Colonic mucosa (tissue), 4 donors: ENCODE measurements around the gene SH2D1B. TPM values are rescaled to one million over a fixed set of nuclear protein-coding genes. Genes with fewer than 3 reads are reported as not detected.

Experiments used
- DNase-seq: peaks from one replicate; pipeline ENCODE4 v3.0.0-alpha.2; 2020
- H3K27ac ChIP-seq: fragments of 200-600 bp; one replicate; pipeline ENCODE4 v1.8.0; 2021
- H3K27me3 ChIP-seq: fragments of 200-600 bp; one replicate; pipeline ENCODE4 v1.8.0; 2021
- H3K36me3 ChIP-seq: fragments of 200-600 bp; one replicate; pipeline ENCODE4 v1.8.0; 2021
- H3K4me1 ChIP-seq: fragments of 200-600 bp; one replicate; pipeline ENCODE4 v1.8.0; 2021; ENCODE audit warnings: mild to moderate bottlenecking
- H3K4me3 ChIP-seq: fragments of 200-600 bp; one replicate; pipeline ENCODE4 v1.8.0; 2021
- H3K9ac ChIP-seq, 2 donors: one replicate each; pipeline ENCODE4 v1.7.0; 2013; ENCODE audit warnings: control low read depth in 2 of 2, low read depth in 2 of 2, low read length in 2 of 2
- H3K9me3 ChIP-seq: fragments of 200-600 bp; one replicate; pipeline ENCODE4 v1.8.0; 2021
- intact Hi-C: fragments of 100-400 bp; cut with DNase I; formaldehyde crosslinking; loops from one replicate; pipeline ENCODE4 v1.14.1; 2022
- total RNA-seq, 2 donors: library from RNA; stranded (reverse); fragmentation: NEBNext Ultra II Directional in 1 of 2; extraction: Animal tissue kit (Norgen Biotek cat#: 25700) in 1 of 2; gene quantifications; one replicate each; pipeline ENCODE4 v1.2.1, GENCODE V29; 2021
- TF ChIP-seq, protein P1 (sequence below): fragments of 200-600 bp; IDR thresholded peaks from one replicate; pipeline ENCODE4 v1.8.0; 2022; ENCODE audit warnings: antibody characterized with exemption, mild to moderate bottlenecking
- donor health status: healthy.
- donor health status: DM: no; HTN: no; CAD: no.
- donor health status: DM: no; HTN: no; CAD: no.

The SH2D1B gene
- total RNA-seq, 2 donors from 2014 or later: 0.27 to 0.69 TPM

GRCh38 chr1:162372159-162373071 is 39.5 kb downstream of the SH2D1B start:
- H3K27ac ChIP-seq: peak overlapping the region; percentile 19
- H3K4me3 ChIP-seq: no peak overlapping the region
- intact Hi-C loops: no loop called here
- DNase-seq: peak; percentile 84
- H3K36me3 ChIP-seq: no peaks in the 10 kb centered on the region
- TF ChIP-seq, protein P1, sequence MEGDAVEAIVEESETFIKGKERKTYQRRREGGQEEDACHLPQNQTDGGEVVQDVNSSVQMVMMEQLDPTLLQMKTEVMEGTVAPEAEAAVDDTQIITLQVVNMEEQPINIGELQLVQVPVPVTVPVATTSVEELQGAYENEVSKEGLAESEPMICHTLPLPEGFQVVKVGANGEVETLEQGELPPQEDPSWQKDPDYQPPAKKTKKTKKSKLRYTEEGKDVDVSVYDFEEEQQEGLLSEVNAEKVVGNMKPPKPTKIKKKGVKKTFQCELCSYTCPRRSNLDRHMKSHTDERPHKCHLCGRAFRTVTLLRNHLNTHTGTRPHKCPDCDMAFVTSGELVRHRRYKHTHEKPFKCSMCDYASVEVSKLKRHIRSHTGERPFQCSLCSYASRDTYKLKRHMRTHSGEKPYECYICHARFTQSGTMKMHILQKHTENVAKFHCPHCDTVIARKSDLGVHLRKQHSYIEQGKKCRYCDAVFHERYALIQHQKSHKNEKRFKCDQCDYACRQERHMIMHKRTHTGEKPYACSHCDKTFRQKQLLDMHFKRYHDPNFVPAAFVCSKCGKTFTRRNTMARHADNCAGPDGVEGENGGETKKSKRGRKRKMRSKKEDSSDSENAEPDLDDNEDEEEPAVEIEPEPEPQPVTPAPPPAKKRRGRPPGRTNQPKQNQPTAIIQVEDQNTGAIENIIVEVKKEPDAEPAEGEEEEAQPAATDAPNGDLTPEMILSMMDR: no peak
- no peaks in the 10 kb centered on the region for H3K27me3 ChIP-seq
- no peaks in the 10 kb centered on the region for H3K9me3 ChIP-seq
- H3K4me1 ChIP-seq: peaks cover 8% of the 10 kb centered on the region
- H3K9ac ChIP-seq: peak overlapping the region in 1 of 2 donors; percentile 54

- H3K4me3 ChIP-seq: no peak overlapping the region
- H3K9me3 ChIP-seq: no peaks in the 10 kb centered on the region
- DNase-seq: no peak
- peak overlapping the region in 1 of 2 donors; percentile 54 for H3K9ac ChIP-seq
- peak overlapping the region; percentile 19 for H3K27ac ChIP-seq
- H3K36me3 ChIP-seq: no peaks in the 10 kb centered on the region
- H3K4me1 ChIP-seq: peaks cover 8% of the 10 kb centered on the region
- intact Hi-C loops: no loop called here
- H3K27me3 ChIP-seq: no peaks in the 10 kb centered on the region
- TF ChIP-seq, protein P1: no peak
Measured at GRCh38 chr1:162371611-162372010, 40.3 kb downstream of the SH2D1B start.

GRCh38 chr1:162370721-162371120 is 41.2 kb downstream of the SH2D1B start:
- peak overlapping the region; percentile 75 for H3K27ac ChIP-seq
- TF ChIP-seq, protein P1: no peak
- DNase-seq: no peak
- H3K4me1 ChIP-seq: peaks cover 8% of the 10 kb centered on the region
- H3K27me3 ChIP-seq: no peaks in the 10 kb centered on the region
- no peaks in the 10 kb centered on the region for H3K9me3 ChIP-seq
- H3K4me3 ChIP-seq: no peak overlapping the region
- intact Hi-C loops: no loop called here
- no peak overlapping the region for H3K9ac ChIP-seq
- no peaks in the 10 kb centered on the region for H3K36me3 ChIP-seq

DNA sequence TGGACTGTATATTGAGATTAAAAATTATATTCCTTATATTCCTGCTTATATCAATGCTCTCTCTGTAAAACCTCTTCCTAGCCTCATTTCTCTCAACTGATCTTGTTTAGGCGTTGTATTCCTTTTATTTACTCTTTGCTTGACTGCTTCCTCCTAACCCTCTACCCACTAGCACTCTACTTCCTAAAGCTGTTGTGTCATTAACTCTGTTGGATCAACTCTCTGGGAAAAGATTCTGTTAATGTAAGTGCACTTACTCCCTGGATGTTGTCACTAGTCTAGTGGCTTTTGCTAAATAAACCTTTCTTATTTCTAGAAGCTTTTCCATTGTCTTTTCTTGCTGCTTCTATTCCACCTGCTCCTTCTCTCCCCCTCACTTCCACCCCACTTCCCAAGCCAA is 41.8 kb downstream of the SH2D1B start:
- H3K4me3 ChIP-seq: no peak overlapping the region
- no peaks in the 10 kb centered on the region for H3K27me3 ChIP-seq
- intact Hi-C loops: no loop called here
- DNase-seq: no peak
- TF ChIP-seq, protein P1: no peak
- H3K27ac ChIP-seq: peak overlapping the region; percentile 75
- H3K4me1 ChIP-seq: peaks cover 8% of the 10 kb centered on the region
- H3K9me3 ChIP-seq: no peaks in the 10 kb centered on the region
- H3K9ac ChIP-seq: no peak overlapping the region
- H3K36me3 ChIP-seq: no peaks in the 10 kb centered on the region

- H3K36me3 ChIP-seq: no peaks in the 10 kb centered on the region
- H3K4me3 ChIP-seq: no peak overlapping the region
- no peak for DNase-seq
- H3K4me1 ChIP-seq: peaks cover 8% of the 10 kb centered on the region
- TF ChIP-seq, protein P1: no peak
- H3K27me3 ChIP-seq: no peaks in the 10 kb centered on the region
- no peak overlapping the region for H3K9ac ChIP-seq
- peak overlapping the region; percentile 75 for H3K27ac ChIP-seq
- intact Hi-C loops: no loop called here
- H3K9me3 ChIP-seq: no peaks in the 10 kb centered on the region
Measured at GRCh38 chr1:162369571-162369970, 42.4 kb downstream of the SH2D1B start.
